Measurements from ENCODE around the gene USP40.
A peak's percentile ranks its signal among the peaks of the same experiment; 100 is the strongest.

- TF ChIP-seq, protein P1, sequence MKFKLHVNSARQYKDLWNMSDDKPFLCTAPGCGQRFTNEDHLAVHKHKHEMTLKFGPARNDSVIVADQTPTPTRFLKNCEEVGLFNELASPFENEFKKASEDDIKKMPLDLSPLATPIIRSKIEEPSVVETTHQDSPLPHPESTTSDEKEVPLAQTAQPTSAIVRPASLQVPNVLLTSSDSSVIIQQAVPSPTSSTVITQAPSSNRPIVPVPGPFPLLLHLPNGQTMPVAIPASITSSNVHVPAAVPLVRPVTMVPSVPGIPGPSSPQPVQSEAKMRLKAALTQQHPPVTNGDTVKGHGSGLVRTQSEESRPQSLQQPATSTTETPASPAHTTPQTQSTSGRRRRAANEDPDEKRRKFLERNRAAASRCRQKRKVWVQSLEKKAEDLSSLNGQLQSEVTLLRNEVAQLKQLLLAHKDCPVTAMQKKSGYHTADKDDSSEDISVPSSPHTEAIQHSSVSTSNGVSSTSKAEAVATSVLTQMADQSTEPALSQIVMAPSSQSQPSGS (IDR thresholded peaks at IDR 0.05; ENCODE audit: low read length) = no peak
- TF ChIP-seq CTCF (IDR thresholded peaks at IDR 0.05; ENCODE audit: control extremely low read depth in 1 of 3, insufficient read depth in 1 of 3, low read depth in 1 of 3, low read length in 3 of 3) (peak in 1 of 3 experiments; percentile 31; a peak in 1 of 4 replicates), TBP (IDR thresholded peaks at IDR 0.05; ENCODE audit: low read depth, low read length) (no peak), NANOG (IDR thresholded peaks at IDR 0.05; ENCODE audit: insufficient read depth, low read depth, low read length, poor library complexity, severe bottlenecking) (no peak), SP4 (IDR thresholded peaks at IDR 0.05; ENCODE audit: low read length) (no peak), EP300 (IDR thresholded peaks at IDR 0.05; ENCODE audit: borderline replicate concordance in 1 of 2, low read depth in 2 of 2, low read length in 2 of 2) (no peak), SAP30 (IDR thresholded peaks at IDR 0.05; ENCODE audit: insufficient read depth, insufficient replicate concordance, low read length) (no peak), TCF12 (IDR thresholded peaks at IDR 0.05; ENCODE audit: low read depth, low read length) (no peak), EZH2 (IDR thresholded peaks at IDR 0.05; ENCODE audit: low read depth, low read length, severe bottlenecking) (no peak), JUN (IDR thresholded peaks at IDR 0.05; ENCODE audit: low read depth, low read length) (no peak)
Observed at GRCh38 chr2:233479616-233480489, 86.7 kb downstream of the USP40 start.
